ENCODE data around the gene LURAP1L.

- TF ChIP-seq CTCF (IDR thresholded peaks at IDR 0.05) (no peak), POLR2A (IDR thresholded peaks at IDR 0.05) (no peak)
Measured at GRCh38 chr9:12811935-12812334, 37.1 kb downstream of the LURAP1L start.
